H9 (cell line): ENCODE measurements around the gene WIPF2. TPM values are rescaled to one million over a fixed set of nuclear protein-coding genes. Genes with fewer than 3 reads are reported as not detected.
A peak's percentile ranks its signal among the peaks of the same experiment; 100 is the strongest.

ENCODE experiments used
- DNase-seq: peaks from one replicate; pipeline ENCODE4 v3.0.0-alpha.2; 2017
- H2AFZ ChIP-seq: one replicate; pipeline ENCODE4 v1.6.1; 2013; ENCODE audit warnings: mild to moderate bottlenecking, low read length, control low read depth, moderate library complexity
- H2AK5ac ChIP-seq: 2 replicates; pipeline ENCODE4 v1.6.1; 2013; ENCODE audit warnings: low read length, control low read depth, mixed read lengths; ENCODE audit not compliant: insufficient read length
- H2BK120ac ChIP-seq: one replicate; pipeline ENCODE4 v1.6.1; 2013; ENCODE audit warnings: low read depth, mild to moderate bottlenecking, low read length, control low read depth, inconsistent platforms; ENCODE audit not compliant: poor library complexity, severe bottlenecking
- H2BK12ac ChIP-seq: 2 replicates; pipeline ENCODE4 v1.6.1; 2013; ENCODE audit warnings: low read length, control low read depth, mixed read lengths, low read depth; ENCODE audit not compliant: insufficient read length
- H2BK15ac ChIP-seq: 2 replicates; pipeline ENCODE4 v1.6.1; 2013; ENCODE audit warnings: low read depth, low read length, control low read depth
- H2BK20ac ChIP-seq: one replicate; pipeline ENCODE4 v1.6.1; 2013; ENCODE audit warnings: low read depth, mild to moderate bottlenecking, low read length, control low read depth, inconsistent platforms; ENCODE audit not compliant: poor library complexity, severe bottlenecking
- H2BK5ac ChIP-seq: 2 replicates; pipeline ENCODE4 v1.6.1; 2013; ENCODE audit warnings: low read length, control low read depth, mixed read lengths; ENCODE audit not compliant: insufficient read length
- H3K14ac ChIP-seq: 2 replicates; pipeline ENCODE4 v1.6.1; 2013; ENCODE audit warnings: low read length, control low read depth; ENCODE audit not compliant: insufficient read depth
- H3K18ac ChIP-seq: 2 replicates; pipeline ENCODE4 v1.6.1; 2013; ENCODE audit warnings: low read depth, mild to moderate bottlenecking, mixed read lengths, low read length, control low read depth; ENCODE audit not compliant: insufficient read length
- H3K23ac ChIP-seq: 2 replicates; pipeline ENCODE4 v1.6.1; 2013; ENCODE audit warnings: low read length, control low read depth, mixed read lengths, low read depth; ENCODE audit not compliant: insufficient read length
- H3K23me2 ChIP-seq: 2 replicates; pipeline ENCODE4 v1.6.1; 2013; ENCODE audit warnings: low read depth, mild to moderate bottlenecking, mixed read lengths, low read length, control low read depth; ENCODE audit not compliant: insufficient read length, poor library complexity, severe bottlenecking
- H3K27ac ChIP-seq: 2 replicates; pipeline ENCODE4 v1.5.1; 2013; ENCODE audit warnings: low read length, control low read depth, mixed read lengths, low read depth; ENCODE audit not compliant: insufficient read length
- H3K27me3 ChIP-seq: 2 replicates; pipeline ENCODE4 v1.6.1; 2013; ENCODE audit warnings: low read length, control low read depth, inconsistent platforms; ENCODE audit not compliant: insufficient read depth
- H3K4ac ChIP-seq: 2 replicates; pipeline ENCODE4 v1.6.1; 2013; ENCODE audit warnings: low read depth, mild to moderate bottlenecking, control low read depth, inconsistent platforms, low read length, moderate library complexity
- H3K4me1 ChIP-seq: 2 replicates; pipeline ENCODE4 v1.6.1; 2013; ENCODE audit warnings: low read length, control low read depth, inconsistent platforms; ENCODE audit not compliant: insufficient read depth
- H3K4me2 ChIP-seq: 2 replicates; pipeline ENCODE4 v1.6.1; 2013; ENCODE audit warnings: low read length, control low read depth, mixed read lengths; ENCODE audit not compliant: insufficient read length, insufficient read depth
- H3K56ac ChIP-seq: 2 replicates; pipeline ENCODE4 v1.6.1; 2013; ENCODE audit warnings: low read depth, mild to moderate bottlenecking, mixed read lengths, low read length, control low read depth; ENCODE audit not compliant: insufficient read length
- H3K79me1 ChIP-seq: 2 replicates; pipeline ENCODE4 v1.6.1; 2013; ENCODE audit warnings: low read depth, mild to moderate bottlenecking, moderate library complexity, low read length, control low read depth, inconsistent platforms; ENCODE audit not compliant: insufficient read depth, poor library complexity, severe bottlenecking
- H3K79me2 ChIP-seq: 2 replicates; pipeline ENCODE4 v1.6.1; 2013; ENCODE audit warnings: low read length, control low read depth, inconsistent platforms; ENCODE audit not compliant: insufficient read depth
- H3K9ac ChIP-seq: 2 replicates; pipeline ENCODE4 v1.6.1; 2013; ENCODE audit warnings: low read length, control low read depth, mixed read lengths; ENCODE audit not compliant: insufficient read length; ENCODE audit errors: extremely low read depth
- H3K9me3 ChIP-seq: one replicate; pipeline ENCODE4 v1.6.1; 2013; ENCODE audit warnings: low read depth, low read length, inconsistent platforms; ENCODE audit not compliant: control insufficient read depth
- H3T11ph ChIP-seq: one replicate; pipeline ENCODE4 v1.6.1; 2013; ENCODE audit warnings: mild to moderate bottlenecking, low read length, control low read depth, inconsistent platforms
- H4K20me1 ChIP-seq: one replicate; pipeline ENCODE4 v1.6.1; 2013; ENCODE audit not compliant: control insufficient read depth, insufficient read length, insufficient read depth
- H4K5ac ChIP-seq: 2 replicates; pipeline ENCODE4 v1.6.1; 2013; ENCODE audit warnings: low read depth, mild to moderate bottlenecking, mixed read lengths, low read length, control low read depth; ENCODE audit not compliant: insufficient read length
- H4K8ac ChIP-seq: replicated peaks from 2 replicates; pipeline ENCODE4 v1.6.1; 2013; ENCODE audit warnings: low read length, control low read depth, mixed read lengths, low read depth; ENCODE audit not compliant: insufficient read length
- H4K91ac ChIP-seq: 2 replicates; pipeline ENCODE4 v1.6.1; 2013; ENCODE audit warnings: low read depth, mild to moderate bottlenecking, moderate library complexity, mixed read lengths, low read length, control low read depth; ENCODE audit not compliant: insufficient read length
- H3K27ac Mint-ChIP-seq, 3 experiments: 2 replicates in 2 of 3; 3 replicates in 1 of 3; pipeline ENCODE4 v1.8.0; 2020 to 2021; ENCODE audit warnings: mixed read lengths in 3 of 3, mild to moderate bottlenecking in 1 of 3, moderate library complexity in 1 of 3
- H3K27me3 Mint-ChIP-seq: 2 replicates; pipeline ENCODE4 v1.8.0; 2021; ENCODE audit warnings: low read depth, mild to moderate bottlenecking, moderate library complexity, mixed read lengths
- H3K36me3 Mint-ChIP-seq, 3 experiments: 2 replicates in 2 of 3; 3 replicates in 1 of 3; pipeline ENCODE4 v1.8.0; 2020 to 2021; ENCODE audit warnings: low read depth in 3 of 3, mixed read lengths in 3 of 3; ENCODE audit not compliant: insufficient read depth in 1 of 3
- H3K4me1 Mint-ChIP-seq, 2 experiments: 2 replicates each; pipeline ENCODE4 v1.8.0; 2020; ENCODE audit warnings: mixed read lengths in 2 of 2
- H3K4me3 Mint-ChIP-seq, 2 experiments: 2 replicates in 1 of 2; 3 replicates in 1 of 2; pipeline ENCODE4 v1.8.0; 2020 to 2021; ENCODE audit warnings: mild to moderate bottlenecking in 2 of 2, mixed read lengths in 2 of 2, moderate library complexity in 1 of 2
- H3K9me3 Mint-ChIP-seq, 2 experiments: 2 replicates in 1 of 2; 3 replicates in 1 of 2; pipeline ENCODE4 v1.8.0; 2020; ENCODE audit warnings: mild to moderate bottlenecking in 2 of 2, mixed read lengths in 2 of 2, moderate library complexity in 1 of 2
- CTCF ChIP-seq: fragments of 200-600 bp; sonication (generic); conservative IDR thresholded peaks from 3 replicates; pipeline ENCODE4 v1.8.0; 2021; ENCODE audit warnings: antibody characterized with exemption, mild to moderate bottlenecking
- WGBS: extraction: QIAGEN DNeasy Blood & Tissue Kit; methylation state at CpG from one replicate; pipeline ENCODE4 v1.1.7; 2013; ENCODE audit warnings: missing lambda C conversion rate, low lambda C conversion rate, mixed read lengths; ENCODE audit not compliant: insufficient read length; ENCODE audit errors: extremely low coverage; 5-methylcytosine and 5-hydroxymethylcytosine counted together
- total RNA-seq: library from RNA; stranded (reverse); gene quantifications from 2 replicates; pipeline ENCODE4 v1.2.1, GENCODE V29; 2021

WIPF2 gene
- total RNA-seq, 1 experiment from 2014 or later, result 24.2 TPM

DNA sequence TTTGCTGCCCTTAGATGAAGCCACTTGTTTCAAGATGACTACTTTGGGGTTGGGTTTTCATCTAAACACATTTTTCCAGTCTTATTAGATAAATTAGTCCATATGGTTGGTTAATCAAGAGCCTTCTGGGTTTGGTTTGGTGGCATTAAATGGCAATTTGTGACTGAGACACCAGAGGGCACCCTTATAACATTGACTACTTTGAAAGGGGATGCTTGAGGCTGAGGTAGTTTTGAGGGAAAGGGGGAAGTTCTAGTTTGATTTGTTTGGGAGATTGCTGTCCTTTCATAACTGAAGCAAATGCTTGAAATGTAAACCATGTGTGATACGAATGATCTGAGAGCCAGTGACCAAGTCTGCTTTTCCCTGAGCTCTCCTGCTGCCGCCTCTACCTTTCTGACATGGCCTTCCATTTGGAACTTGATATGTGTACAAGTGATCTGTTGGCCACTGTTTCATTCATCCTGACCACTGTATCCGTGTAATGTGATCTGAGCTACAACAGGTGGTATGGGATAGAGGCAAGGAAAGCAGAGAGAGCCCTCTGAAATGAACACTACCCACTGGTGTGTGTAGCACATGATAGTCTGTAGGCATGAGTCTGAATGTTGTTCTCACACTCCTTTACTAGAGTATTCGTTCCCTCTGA is 84.0 kb downstream of the WIPF2 start:
- H2AFZ ChIP-seq, result no peak overlapping the region
- H4K5ac ChIP-seq, result no peak overlapping the region
- no peaks in the 10 kb centered on the region; the same call in 1 of the 2 replicates for H3K27me3 Mint-ChIP-seq
- no peak overlapping the region for H2BK5ac ChIP-seq
- no peaks in the 10 kb centered on the region for H3K9me3 Mint-ChIP-seq
- no peaks in the 10 kb centered on the region for H3K23me2 ChIP-seq
- H2BK12ac ChIP-seq, result no peak overlapping the region
- H3K79me2 ChIP-seq, result no peaks in the 10 kb centered on the region
- H3K27ac ChIP-seq, result no peak overlapping the region
- H3K18ac ChIP-seq, result no peak overlapping the region
- H3K27me3 ChIP-seq, result no peaks in the 10 kb centered on the region
- H3K9ac ChIP-seq, result no peak overlapping the region
- H3K27ac Mint-ChIP-seq, result no peak overlapping the region
- H4K91ac ChIP-seq, result no peak overlapping the region
- WGBS, result no CpG with 5 or more reads among the region's 4 CpGs
- H2AK5ac ChIP-seq, result no peak overlapping the region
- H4K8ac ChIP-seq, result no peak overlapping the region
- H3K56ac ChIP-seq, result no peak overlapping the region
- peaks cover 12% of the 10 kb centered on the region; the same call in 1 of the 2 replicates for H3K4me1 ChIP-seq
- no peak overlapping the region for H3K4me3 Mint-ChIP-seq
- peaks cover 4% of the 10 kb centered on the region for H3K79me1 ChIP-seq
- H3K9me3 ChIP-seq, result no peaks in the 10 kb centered on the region
- no peak overlapping the region for H3T11ph ChIP-seq
- H3K4ac ChIP-seq, result no peak overlapping the region
- H3K23ac ChIP-seq, result no peak overlapping the region
- H2BK20ac ChIP-seq, result no peak overlapping the region
- no peak overlapping the region for H2BK15ac ChIP-seq
- no peak overlapping the region for H3K14ac ChIP-seq
- H3K36me3 Mint-ChIP-seq, result peaks cover 38 to 74% (median 60%) of the 10 kb centered on the region in 3 experiments; a peak in 6 of 7 replicates
- no peak overlapping the region for H3K4me2 ChIP-seq
- no peak for DNase-seq
- H3K4me1 Mint-ChIP-seq, result peaks cover 3 to 5% of the 10 kb centered on the region in 2 experiments
- no peaks in the 10 kb centered on the region for H4K20me1 ChIP-seq
- TF ChIP-seq CTCF, result peak; percentile 74
- no peak overlapping the region for H2BK120ac ChIP-seq
